Small intestine (tissue), 7 donors: ENCODE results near the gene GATA5. TPM values are rescaled to one million over a fixed set of nuclear protein-coding genes. Genes with fewer than 3 reads are reported as not detected.

Experiments used
- DNase-seq, 2 donors: peaks; one replicate each; pipeline versions ENCODE4 v3.0.0 to v3.0.0-alpha.2; 2013
- FAIRE-seq: peaks from 2 replicates; lab custom pipeline; 2012; peaks lifted over from hg19 to GRCh38; lab: Jason Lieb, UNC
- H3K27ac ChIP-seq, 3 donors: one replicate each; pipeline ENCODE4 v1.5.1; 2013; ENCODE audit warnings: low read length in 2 of 3, mild to moderate bottlenecking in 2 of 3, control low read depth in 1 of 3, inconsistent platforms in 1 of 3, low read depth in 1 of 3, moderate library complexity in 1 of 3
- H3K27me3 ChIP-seq, 3 donors: one replicate each; pipeline ENCODE4 v1.6.1; 2013; ENCODE audit warnings: low read length in 3 of 3, inconsistent platforms in 1 of 3; ENCODE audit not compliant: control insufficient read depth in 3 of 3, insufficient read depth in 3 of 3
- H3K36me3 ChIP-seq, 3 donors: one replicate each; pipeline ENCODE4 v1.6.1; 2013; ENCODE audit warnings: low read length in 3 of 3, inconsistent platforms in 1 of 3, low read depth in 1 of 3, mild to moderate bottlenecking in 1 of 3, moderate library complexity in 1 of 3; ENCODE audit not compliant: control insufficient read depth in 3 of 3, insufficient read depth in 2 of 3
- H3K4me1 ChIP-seq, 3 donors: one replicate each; pipeline ENCODE4 v1.6.1; 2013; ENCODE audit warnings: low read length in 2 of 3, inconsistent platforms in 1 of 3, low read depth in 1 of 3, mild to moderate bottlenecking in 1 of 3, moderate library complexity in 1 of 3; ENCODE audit not compliant: control insufficient read depth in 3 of 3, insufficient read depth in 2 of 3
- H3K4me3 ChIP-seq, 3 donors: one replicate each; pipeline ENCODE4 v1.5.1; 2013; ENCODE audit warnings: low read length in 3 of 3, control low read depth in 1 of 3, inconsistent platforms in 1 of 3, low read depth in 1 of 3, mild to moderate bottlenecking in 1 of 3, moderate library complexity in 1 of 3
- H3K9me3 ChIP-seq, 2 donors: one replicate each; pipeline ENCODE4 v1.6.1; 2013; ENCODE audit warnings: low read depth in 1 of 2, low read length in 1 of 2; ENCODE audit not compliant: control insufficient read depth in 2 of 2, insufficient read depth in 1 of 2
- WGBS, 3 donors: extraction: QIAGEN DNeasy Blood & Tissue Kit; methylation state at CpG; one replicate each; pipeline ENCODE4 v1.1.7; 2013; 5-methylcytosine and 5-hydroxymethylcytosine counted together
- polyA plus RNA-seq, 4 donors: library from polyadenylated mRNA; stranded (reverse) in 3 of 4; unstranded in 1 of 4; fragments of 200-250 nt in 3 of 4; fragments of 120-200 nt in 1 of 4; gene quantifications; one replicate each; pipeline versions ENCODE4 v1.2.1 to v1.2.3, GENCODE V29; 2013
- donor health status: healthy with polysubstance abuse.
- donor health status: control.
- donor health status: control.
- donor health status: Bipolar disorder and iron deficiency.
- donor health status: healthy.

Gene GATA5
- polyA plus RNA-seq, 4 donors: 11.9 to 52.9 (median 34.7) TPM

- Histone ChIP-seq H3K27me3 (peaks cover 0 to 10% (median 0%) of the 10 kb centered on the region in 3 donors), H3K27ac (peak overlapping the region in 1 of 3 donors; percentile 97), H3K36me3 (peaks cover 0 to 39% (median 0%) of the 10 kb centered on the region in 3 donors), H3K4me1 (peaks cover 0 to 84% (median 8%) of the 10 kb centered on the region in 3 donors), H3K4me3 (no peak overlapping the region), H3K9me3 (peaks cover 0 to 11% of the 10 kb centered on the region in 2 donors)
- WGBS, 3 donors: 78 to 93% (median 89%) methylated on average over 3 of the region's 3 CpGs
- DNase-seq (no peak), FAIRE-seq (no peak)
Observed at GRCh38 chr20:62488470-62488869, 12.7 kb upstream of the GATA5 start.

GRCh38 chr20:62487561-62488354, 12.0 kb upstream of the GATA5 start:
- H3K27ac ChIP-seq: peak overlapping the region in 1 of 3 donors; percentile 97
- peaks cover 0 to 15% (median 0%) of the 10 kb centered on the region in 3 donors for H3K27me3 ChIP-seq
- 24 to 41% (median 25%) methylated on average over 14 of the region's 14 CpGs for WGBS, 3 donors
- peak; percentile 35 to 78 for DNase-seq
- peaks cover 0 to 10% of the 10 kb centered on the region in 2 donors for H3K9me3 ChIP-seq
- H3K36me3 ChIP-seq: peaks cover 0 to 41% (median 0%) of the 10 kb centered on the region in 3 donors
- no peak for FAIRE-seq
- peaks cover 0 to 85% (median 8%) of the 10 kb centered on the region in 3 donors for H3K4me1 ChIP-seq
- no peak overlapping the region for H3K4me3 ChIP-seq

GRCh38 chr20:62487118-62487517, 11.3 kb upstream of the GATA5 start:
- peaks cover 0 to 19% (median 0%) of the 10 kb centered on the region in 3 donors for H3K27me3 ChIP-seq
- H3K9me3 ChIP-seq: peaks cover 0 to 10% of the 10 kb centered on the region in 2 donors
- peaks cover 0 to 41% (median 0%) of the 10 kb centered on the region in 3 donors for H3K36me3 ChIP-seq
- DNase-seq: peak in 1 of 2 donors; percentile 51
- H3K27ac ChIP-seq: peak overlapping the region in 1 of 3 donors; percentile 97
- peaks cover 2 to 84% (median 8%) of the 10 kb centered on the region in 3 donors for H3K4me1 ChIP-seq
- no peak for FAIRE-seq
- H3K4me3 ChIP-seq: peak overlapping the region in 1 of 3 donors; percentile 6
- 58 to 60% (median 59%) methylated on average over 20 to 21 of the region's 21 CpGs for WGBS, 3 donors

DNA sequence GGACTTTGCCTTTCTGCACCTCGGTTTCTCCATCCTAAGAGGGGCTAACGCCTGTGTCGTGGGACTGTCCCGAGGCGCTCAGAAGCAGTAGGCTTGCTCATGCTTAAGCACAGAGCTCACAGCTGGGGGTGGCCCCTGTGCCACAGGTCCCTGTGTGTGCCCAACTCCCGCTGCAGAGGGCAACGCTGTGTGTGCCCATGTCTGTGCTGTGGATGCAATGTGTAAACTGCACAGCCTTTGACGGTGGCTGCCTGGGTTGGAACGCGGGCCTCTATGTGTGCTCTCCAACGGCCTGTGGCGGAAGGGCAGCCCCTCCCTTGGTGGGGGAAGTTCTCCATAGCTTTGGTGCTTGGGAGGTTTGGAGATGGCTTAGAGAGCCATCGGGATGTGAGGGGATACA, 10.7 kb upstream of the GATA5 start:
- Histone ChIP-seq H3K4me1 (peaks cover 2 to 85% (median 8%) of the 10 kb centered on the region in 3 donors), H3K27ac (peak overlapping the region in 1 of 3 donors; percentile 97), H3K4me3 (peak overlapping the region in 1 of 3 donors; percentile 6), H3K27me3 (peaks cover 0 to 22% (median 0%) of the 10 kb centered on the region in 3 donors), H3K36me3 (peaks cover 0 to 45% (median 0%) of the 10 kb centered on the region in 3 donors), H3K9me3 (peaks cover 0 to 10% of the 10 kb centered on the region in 2 donors)
- DNase-seq: peak in 1 of 2 donors; percentile 59
- no peak for FAIRE-seq
- 67 to 75% (median 72%) methylated on average over 13 of the region's 13 CpGs for WGBS, 3 donors

GRCh38 chr20:62485701-62486089, 9.9 kb upstream of the GATA5 start:
- Histone ChIP-seq H3K4me1 (peaks cover 2 to 87% (median 8%) of the 10 kb centered on the region in 3 donors), H3K9me3 (peaks cover 0 to 4% of the 10 kb centered on the region in 2 donors), H3K4me3 (peak overlapping the region in 1 of 3 donors; percentile 45), H3K27me3 (peaks cover 0 to 22% (median 0%) of the 10 kb centered on the region in 3 donors), H3K36me3 (peaks cover 0 to 47% (median 0%) of the 10 kb centered on the region in 3 donors), H3K27ac (peak overlapping the region in 1 of 3 donors; percentile 97)
- DNase-seq (no peak), FAIRE-seq (no peak)
- 55 to 66% (median 59%) methylated on average over 16 to 17 of the region's 17 CpGs for WGBS, 3 donors

DNA sequence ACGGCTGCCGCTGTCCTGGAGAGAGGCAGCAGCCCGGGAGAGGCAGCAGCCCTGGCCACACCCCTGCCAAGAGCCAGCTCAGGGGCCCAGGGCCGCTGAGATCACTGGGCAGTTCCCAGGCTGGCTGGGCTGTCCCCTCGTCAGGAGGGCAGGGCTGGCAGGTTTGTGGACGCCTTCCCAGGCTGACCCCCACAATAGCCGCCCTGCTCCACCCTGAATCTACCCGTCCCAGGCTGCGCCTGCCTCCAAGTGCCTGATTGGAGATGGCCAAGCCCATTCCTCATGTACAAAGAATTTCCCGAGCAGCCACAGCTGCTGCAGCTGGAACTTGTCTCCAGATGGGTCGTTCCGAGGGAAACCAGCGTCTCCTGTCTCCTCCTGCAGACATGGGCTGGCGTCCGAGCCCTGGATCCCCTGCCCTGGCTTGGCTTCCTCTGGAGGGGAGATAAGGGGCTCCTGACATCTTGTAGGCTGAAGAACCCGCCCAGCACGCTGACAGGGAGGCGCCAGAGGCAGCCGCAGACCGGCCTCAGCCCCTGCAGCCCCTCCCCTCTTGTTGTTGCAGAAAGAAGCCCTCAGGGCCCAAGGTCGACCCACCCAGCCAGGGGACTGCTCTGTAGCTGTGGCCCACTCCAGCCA, 9.4 kb upstream of the GATA5 start:
- FAIRE-seq (no peak), DNase-seq (peak; percentile 72 to 89)
- H3K4me1 ChIP-seq: peaks cover 2 to 87% (median 4%) of the 10 kb centered on the region in 3 donors
- H3K27me3 ChIP-seq: peaks cover 0 to 22% (median 0%) of the 10 kb centered on the region in 3 donors
- no peaks in the 10 kb centered on the region for H3K9me3 ChIP-seq
- H3K36me3 ChIP-seq: peaks cover 0 to 47% (median 0%) of the 10 kb centered on the region in 3 donors
- H3K27ac ChIP-seq: peak overlapping the region in 2 of 3 donors; percentile 36 to 97
- H3K4me3 ChIP-seq: peak overlapping the region in 1 of 3 donors; percentile 45
- 8 to 14% (median 11%) methylated on average over 19 to 21 of the region's 21 CpGs for WGBS, 3 donors

- Histone ChIP-seq H3K27ac (peak overlapping the region in 1 of 3 donors; percentile 97), H3K4me1 (peaks cover 0 to 85% (median 2%) of the 10 kb centered on the region in 3 donors), H3K27me3 (peaks cover 0 to 22% (median 0%) of the 10 kb centered on the region in 3 donors), H3K9me3 (no peaks in the 10 kb centered on the region), H3K36me3 (peaks cover 0 to 47% (median 0%) of the 10 kb centered on the region in 3 donors), H3K4me3 (peak overlapping the region in 1 of 3 donors; percentile 45)
- DNase-seq (no peak), FAIRE-seq (no peak)
- WGBS, 3 donors: 74 to 80% (median 76%) methylated on average over 9 of the region's 9 CpGs
Observed at GRCh38 chr20:62484478-62484877, 8.7 kb upstream of the GATA5 start.
